ENCODE measurements around the gene CACNA1A.

CACNA1A gene

GRCh38 chr19:13164343-13165161 lies 341.7 kb downstream of the CACNA1A start:
- intact Hi-C loops (cut with micrococcal nuclease): loop anchor here (5.0 kb wide), 1 partner anchor 43 kb away; no protein-coding TSS in a partner anchor
- Mint-ChIP-seq H3K27ac (peak overlapping the region; percentile 88), H3K9me3 (no peaks in the 10 kb centered on the region), H3K4me3 (peak overlapping the region; percentile 37), H3K27me3 (no peaks in the 10 kb centered on the region), H3K4me1 (ENCODE audit: low read depth) (peaks cover 62% of the 10 kb centered on the region), H3K36me3 (ENCODE audit: low read depth) (no peaks in the 10 kb centered on the region)

- Mint-ChIP-seq H3K27me3 (no peaks in the 10 kb centered on the region), H3K9me3 (no peaks in the 10 kb centered on the region), H3K36me3 (ENCODE audit: low read depth) (no peaks in the 10 kb centered on the region), H3K4me3 (peak overlapping the region; percentile 63), H3K4me1 (ENCODE audit: low read depth) (peaks cover 54% of the 10 kb centered on the region), H3K27ac (peak overlapping the region; percentile 88)
- intact Hi-C loops (cut with micrococcal nuclease): loop anchor here (1.0 to 5.0 kb wide), 2 partner anchors 9 to 44 kb away; no protein-coding TSS in a partner anchor
These were observed 342.5 kb downstream of the CACNA1A start for GRCh38 chr19:13163609-13164342.

- intact Hi-C loops (cut with micrococcal nuclease): loop anchor here (1.0 to 5.0 kb wide), 2 partner anchors 9 to 44 kb away; no protein-coding TSS in a partner anchor
- H3K4me3 Mint-ChIP-seq: peak overlapping the region; percentile 63
- no peaks in the 10 kb centered on the region for H3K36me3 Mint-ChIP-seq (ENCODE audit: low read depth)
- peaks cover 51% of the 10 kb centered on the region for H3K4me1 Mint-ChIP-seq (ENCODE audit: low read depth)
- no peaks in the 10 kb centered on the region for H3K9me3 Mint-ChIP-seq
- peak overlapping the region; percentile 88 for H3K27ac Mint-ChIP-seq
- no peaks in the 10 kb centered on the region for H3K27me3 Mint-ChIP-seq
These were observed 343.3 kb downstream of the CACNA1A start for GRCh38 chr19:13162724-13163608.

GRCh38 chr19:13160557-13160956 lies 345.7 kb downstream of the CACNA1A start:
- Mint-ChIP-seq H3K4me1 (ENCODE audit: low read depth) (peaks cover 52% of the 10 kb centered on the region), H3K36me3 (ENCODE audit: low read depth) (no peaks in the 10 kb centered on the region), H3K9me3 (no peaks in the 10 kb centered on the region), H3K27me3 (no peaks in the 10 kb centered on the region), H3K4me3 (no peak overlapping the region), H3K27ac (no peak overlapping the region)
- intact Hi-C loops (cut with micrococcal nuclease): loop anchor here (5.0 kb wide), 1 partner anchor 47 kb away; no protein-coding TSS in a partner anchor

- Mint-ChIP-seq H3K9me3 (no peaks in the 10 kb centered on the region), H3K27me3 (no peaks in the 10 kb centered on the region), H3K4me1 (ENCODE audit: low read depth) (peaks cover 53% of the 10 kb centered on the region), H3K36me3 (ENCODE audit: low read depth) (peaks cover 2% of the 10 kb centered on the region), H3K27ac (no peak overlapping the region), H3K4me3 (no peak overlapping the region)
- intact Hi-C loops (cut with micrococcal nuclease): loop anchor here (5.0 kb wide), 1 partner anchor 48 kb away; no protein-coding TSS in a partner anchor
These were observed 346.6 kb downstream of the CACNA1A start for GRCh38 chr19:13159713-13160112.

Measured in dendritic cell treated with granulocyte-macrophage colony-stimulating factor and Interleukin-4, amounts not matched to agents 40 ng/mL and 50 ng/mL, for 4 days (primary cell).